GM15510 (cell line): Measurements from ENCODE around the gene MBD2.

ENCODE experiments used
- POLR2A ChIP-seq: IDR thresholded peaks from 3 replicates; pipeline ENCODE4 v1.6.1; 2011; ENCODE audit warnings: borderline replicate concordance; ENCODE audit not compliant: insufficient read length; ENCODE audit errors: extremely low read depth

MBD2 gene

GRCh38 chr18:54154231-54154630 is 70.2 kb downstream of the MBD2 start:
- no peak for TF ChIP-seq POLR2A

GRCh38 chr18:54151376-54151775 is 73.1 kb downstream of the MBD2 start:
- TF ChIP-seq POLR2A, result no peak

GRCh38 chr18:54150226-54150625 is 74.2 kb downstream of the MBD2 start:
- TF ChIP-seq POLR2A, result no peak

GRCh38 chr18:54149078-54149697 is 75.3 kb downstream of the MBD2 start:
- no peak for TF ChIP-seq POLR2A

- no peak for TF ChIP-seq POLR2A
Measured at GRCh38 chr18:54148678-54149077, 75.8 kb downstream of the MBD2 start.

- no peak for TF ChIP-seq POLR2A
Measured at GRCh38 chr18:54148151-54148550, 76.3 kb downstream of the MBD2 start.

GRCh38 chr18:54147439-54147838 is 77.0 kb downstream of the MBD2 start:
- no peak for TF ChIP-seq POLR2A

- TF ChIP-seq POLR2A, result no peak
Measured at GRCh38 chr18:54141041-54141608, 83.3 kb downstream of the MBD2 start.

- no peak for TF ChIP-seq POLR2A
Measured at GRCh38 chr18:54140641-54141040, 83.8 kb downstream of the MBD2 start.

GRCh38 chr18:54135216-54135615 is 89.3 kb downstream of the MBD2 start:
- no peak for TF ChIP-seq POLR2A

GRCh38 chr18:54134053-54134452 is 90.4 kb downstream of the MBD2 start:
- no peak for TF ChIP-seq POLR2A

GRCh38 chr18:54130631-54131030 is 93.8 kb downstream of the MBD2 start:
- no peak for TF ChIP-seq POLR2A

GRCh38 chr18:54130177-54130576 is 94.3 kb downstream of the MBD2 start:
- no peak for TF ChIP-seq POLR2A

GRCh38 chr18:54129448-54130067 is 94.9 kb downstream of the MBD2 start:
- TF ChIP-seq POLR2A, result no peak

GRCh38 chr18:54127759-54128378 is 96.6 kb downstream of the MBD2 start:
- TF ChIP-seq POLR2A, result no peak

GRCh38 chr18:54125429-54125828 is 99.0 kb downstream of the MBD2 start:
- TF ChIP-seq POLR2A, result no peak
